HepG2 (cell line): ENCODE results near the gene SGK1. TPM values are rescaled to one million over a fixed set of nuclear protein-coding genes. Genes with fewer than 3 reads are reported as not detected.

Source experiments
- ATAC-seq: fragments of 200-7000 bp; cut with Tn5 transposase; 3 replicates; pipeline ENCODE4 v1.9.1; 2020; ENCODE audit warnings: mild to moderate bottlenecking, moderate library complexity
- BruUV-seq: library from RNA; stranded (reverse); fragments of 400-500 nt; replicated peaks from 2 replicates; lab custom pipeline; 2021; lab: Mats Ljungman, UMichigan
- CTCF ChIA-PET: fragments of 300-600 bp; formaldehyde crosslinking; extraction: SDS; loops from one replicate; lab custom pipeline; 2021; ENCODE audit warnings: low total read pairs, inconsistent platforms, low intra/inter-chr PET ratio; lab: Yijun Ruan, JAX
- POLR2A ChIA-PET: fragments of 350-600 bp; sonication (Branson Sonifier 250); formaldehyde crosslinking; loops from one replicate; lab custom pipeline; 2020; ENCODE audit warnings: antibody characterized with exemption, inconsistent platforms; lab: Yijun Ruan, JAX
- DNase-seq: peaks from one replicate; pipeline ENCODE4 v3.0.0-alpha.2; 2015; ENCODE audit warnings: low spot score
- FAIRE-seq: peaks from 3 replicates; lab custom pipeline; 2011; peaks lifted over from hg19 to GRCh38; lab: Jason Lieb, UNC
- H2AFZ ChIP-seq: one replicate; pipeline ENCODE4 v1.6.1; 2011; ENCODE audit warnings: low read length, inconsistent platforms
- H3K27ac ChIP-seq: fragments of 300-600 bp; 3 replicates; pipeline ENCODE4 v1.8.0; 2011; ENCODE audit warnings: mixed run types, mild to moderate bottlenecking, mixed read lengths, low read length, inconsistent platforms; ENCODE audit not compliant: insufficient read depth; ENCODE audit errors: extremely low read length
- H3K27me3 ChIP-seq, 2 experiments: fragments of 200-600 bp in 1 of 2; 2 replicates in 1 of 2; 3 replicates in 1 of 2; pipeline versions ENCODE4 v1.6.0 to v1.8.0; 2011; ENCODE audit warnings: low read length in 2 of 2, mild to moderate bottlenecking in 2 of 2, moderate library complexity in 2 of 2, inconsistent platforms in 1 of 2; ENCODE audit not compliant: insufficient read depth in 2 of 2, control insufficient read depth in 1 of 2
- H3K36me3 ChIP-seq, 2 experiments: fragments of 200-600 bp in 1 of 2; replicated peaks in 1 of 2; 2 replicates in 1 of 2; 3 replicates in 1 of 2; pipeline versions ENCODE4 v1.5.1 to v1.8.0; 2011; ENCODE audit warnings: low read length in 2 of 2, inconsistent platforms in 1 of 2; ENCODE audit not compliant: insufficient read depth in 2 of 2, control insufficient read depth in 1 of 2
- H3K4me1 ChIP-seq: 2 replicates; pipeline ENCODE4 v1.5.1; 2012; ENCODE audit warnings: low read length, inconsistent platforms; ENCODE audit not compliant: insufficient read depth
- H3K4me2 ChIP-seq: 2 replicates; pipeline ENCODE4 v1.6.0; 2011; ENCODE audit warnings: low read depth, low read length, inconsistent platforms
- H3K4me3 ChIP-seq, 3 experiments: fragments of 200-600 bp in 1 of 3; sonication (generic), shearing (Covaris generic) in 1 of 3; replicated peaks in 1 of 3; 2 replicates each; pipeline ENCODE4 v1.5.1; 2011 to 2016; ENCODE audit warnings: low read length in 3 of 3, inconsistent platforms in 2 of 3, low read depth in 2 of 3, mild to moderate bottlenecking in 2 of 3, control low read depth in 1 of 3, mixed read lengths in 1 of 3; ENCODE audit not compliant: insufficient read depth in 1 of 3
- H3K79me2 ChIP-seq: one replicate; pipeline ENCODE4 v1.6.1; 2011; ENCODE audit warnings: low read length, inconsistent platforms; ENCODE audit not compliant: insufficient read depth
- H3K9ac ChIP-seq: 2 replicates; pipeline ENCODE4 v1.6.0; 2011; ENCODE audit warnings: mild to moderate bottlenecking, low read depth, low read length, inconsistent platforms; ENCODE audit not compliant: insufficient read depth
- H3K9me3 ChIP-seq: 2 replicates; pipeline ENCODE4 v1.5.1; 2012; ENCODE audit warnings: mild to moderate bottlenecking, low read length
- H4K20me1 ChIP-seq: 2 replicates; pipeline ENCODE4 v1.6.0; 2011; ENCODE audit warnings: inconsistent platforms, mild to moderate bottlenecking, low read length, moderate library complexity; ENCODE audit not compliant: insufficient read depth
- ZNF121 ChIP-seq: sonication (generic); formaldehyde crosslinking; IDR thresholded peaks from 2 replicates; pipeline ENCODE4 v1.5.0; 2020; ENCODE audit warnings: mild to moderate bottlenecking, missing genetic modification reagents
- ZNF20 ChIP-seq: sonication (generic); formaldehyde crosslinking; IDR thresholded peaks from 2 replicates; pipeline ENCODE4 v1.4.0; 2020; ENCODE audit warnings: mild to moderate bottlenecking, moderate library complexity, missing genetic modification reagents
- WGBS: methylation state at CpG from one replicate; pipeline ENCODE4 v1.1.6; 2017; ENCODE audit warnings: low lambda C conversion rate; 5-methylcytosine and 5-hydroxymethylcytosine counted together
- in situ Hi-C: cut with HindIII; loops from 2 replicates; pipeline ENCODE4 v1.10.0; 2017; ENCODE audit warnings: low pct_unique_long_range_greater_than_20kb; ENCODE audit not compliant: extremely low pct_ligation_motif_present
- intact Hi-C: fragments of 100-400 bp; cut with micrococcal nuclease; formaldehyde crosslinking; loops from one replicate; pipeline ENCODE4 v1.10.0; 2022; ENCODE audit not compliant: unreplicated experiment
- polyA plus RNA-seq, 8 experiments: library from polyadenylated mRNA; depleted of rRNA in 3 of 8; stranded (reverse) in 7 of 8; unstranded in 1 of 8; fragments of >200 nt; fragmentation: Illumina TruSeq in 4 of 8; extraction: Trizol in 4 of 8; gene quantifications; 2 replicates each; pipeline versions ENCODE4 v1.2.1 to v1.2.3, GENCODE V29; 2011 to 2016; ENCODE audit warnings: low read depth in 4 of 8, missing spikeins in 1 of 8, mixed read lengths in 1 of 8; ENCODE audit not compliant: insufficient read depth in 1 of 8
- total RNA-seq, 5 experiments: library from RNA; depleted of rRNA; stranded (reverse); fragments of >200 nt; fragmentation: Illumina TruSeq; extraction: Trizol; gene quantifications; 2 replicates each; pipeline ENCODE4 v1.2.3, GENCODE V29; 2016; ENCODE audit warnings: low read depth in 1 of 5
- TF ChIP-seq, protein P1 (sequence below): sonication (generic); formaldehyde crosslinking; IDR thresholded peaks from 2 replicates; pipeline ENCODE4 v1.5.1; 2020; ENCODE audit warnings: missing genetic modification reagents, mild to moderate bottlenecking, borderline replicate concordance
- TF ChIP-seq, protein P2 (sequence below): sonication (generic); formaldehyde crosslinking; IDR thresholded peaks from 2 replicates; pipeline ENCODE4 v1.5.0; 2020; ENCODE audit warnings: missing genetic modification reagents

Gene SGK1
- total and polyA plus RNA-seq, 2 of the 13 experiments (the other 11 are each of a cell fraction or from before 2014, with no cell fraction given): 56.1 to 56.2 TPM

DNA sequence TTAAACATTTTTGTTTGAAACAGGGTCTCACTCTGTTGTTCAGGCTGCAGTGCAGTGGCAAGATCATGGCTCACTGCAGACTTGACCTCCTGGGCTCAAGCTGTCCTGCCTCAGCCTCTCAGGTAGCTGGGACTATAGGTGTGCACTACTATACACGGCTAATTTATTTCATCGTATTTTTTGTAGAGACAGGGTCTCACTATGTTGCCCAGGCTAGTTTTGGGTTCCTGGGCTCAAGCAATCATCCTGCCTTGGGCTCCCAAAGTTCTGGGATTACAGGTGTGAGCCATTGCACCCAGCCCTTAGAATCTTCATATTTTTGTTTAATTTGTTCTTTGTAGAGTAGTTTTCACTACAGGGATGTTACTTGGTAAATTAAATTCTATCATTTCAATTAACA, 67.1 kb downstream of the SGK1 start:
- Histone ChIP-seq H3K36me3 (no peaks in the 10 kb centered on the region), H2AFZ (no peak overlapping the region), H4K20me1 (no peaks in the 10 kb centered on the region), H3K79me2 (no peaks in the 10 kb centered on the region), H3K27ac (peak overlapping the region; percentile 81), H3K9me3 (no peaks in the 10 kb centered on the region), H3K4me2 (peak overlapping the region; percentile 62), H3K4me1 (peaks cover 86% of the 10 kb centered on the region), H3K27me3 (no peaks in the 10 kb centered on the region), H3K9ac (peak overlapping the region; percentile 57; the same call in 1 of the 2 replicates), H3K4me3 (no peak overlapping the region)
- WGBS: 36% methylated on average over 2 of the region's 2 CpGs
- FAIRE-seq (no peak), DNase-seq (no peak), ATAC-seq (no peak)
- ChIA-PET POLR2A (interaction anchor here (1.9 to 4.1 kb wide), 2 partner anchors 53 to 74 kb away, joined by 4 to 62 read pairs; no protein-coding TSS in a partner anchor), CTCF (no interaction called here)
- TF ChIP-seq ZNF20 (CRISPR knock-in tag) (no peak), ZNF121 (CRISPR knock-in tag) (peak; percentile 93)
- TF ChIP-seq, protein P1, sequence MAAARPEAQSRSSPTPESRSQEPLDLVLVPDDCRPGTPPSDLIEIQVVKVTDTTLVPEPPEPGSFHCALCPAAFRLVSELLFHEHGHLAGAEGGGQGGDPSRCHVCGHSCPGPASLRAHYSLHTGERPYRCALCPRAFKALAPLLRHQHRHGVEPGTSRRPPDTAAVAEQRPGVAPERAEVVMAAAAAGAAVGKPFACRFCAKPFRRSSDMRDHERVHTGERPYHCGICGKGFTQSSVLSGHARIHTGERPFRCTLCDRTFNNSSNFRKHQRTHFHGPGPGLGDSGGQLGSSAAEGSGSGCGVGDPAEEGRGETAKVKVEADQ (CRISPR knock-in tag): 0 out of 2 replicates have a peak, but pooled peaks have one; percentile 10
- TF ChIP-seq, protein P2, sequence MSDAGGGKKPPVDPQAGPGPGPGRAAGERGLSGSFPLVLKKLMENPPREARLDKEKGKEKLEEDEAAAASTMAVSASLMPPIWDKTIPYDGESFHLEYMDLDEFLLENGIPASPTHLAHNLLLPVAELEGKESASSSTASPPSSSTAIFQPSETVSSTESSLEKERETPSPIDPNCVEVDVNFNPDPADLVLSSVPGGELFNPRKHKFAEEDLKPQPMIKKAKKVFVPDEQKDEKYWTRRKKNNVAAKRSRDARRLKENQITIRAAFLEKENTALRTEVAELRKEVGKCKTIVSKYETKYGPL (CRISPR knock-in tag): no peak
- no TSS peak for BruUV-seq
- intact Hi-C loops: loop anchor here (1.0 kb wide), 1 partner anchor 52 kb away; no protein-coding TSS in a partner anchor
- in situ Hi-C loops: loop anchor here (5.0 kb wide), 1 partner anchor 48 kb away; no protein-coding TSS in a partner anchor
